SK-N-SH (cell line): ENCODE measurements around the gene C21orf91.

Experiments used
- EP300 ChIP-seq, 2 experiments: IDR thresholded peaks; 2 replicates each; pipeline versions ENCODE4 v1.4.0 to v1.6.1; 2012; ENCODE audit warnings: borderline replicate concordance in 1 of 2, low read depth in 1 of 2, low read length in 1 of 2
- FOXM1 ChIP-seq: IDR thresholded peaks from 2 replicates; pipeline ENCODE4 v1.4.0; 2012; ENCODE audit warnings: low read depth, mild to moderate bottlenecking
- GATA2 ChIP-seq: sonication (generic); formaldehyde crosslinking; IDR thresholded peaks from 2 replicates; pipeline ENCODE4 v1.5.0; 2020; ENCODE audit warnings: mild to moderate bottlenecking, missing genetic modification reagents
- NFIC ChIP-seq: IDR thresholded peaks from 2 replicates; pipeline ENCODE4 v1.4.0; 2012; ENCODE audit warnings: borderline replicate concordance
- POLR2AphosphoS5 ChIP-seq: IDR thresholded peaks from 2 replicates; pipeline ENCODE4 v1.6.1; 2012; ENCODE audit warnings: low read depth, low read length
- RFX5 ChIP-seq: IDR thresholded peaks from 2 replicates; pipeline ENCODE4 v1.6.1; 2012; ENCODE audit warnings: mild to moderate bottlenecking, improper control_type of control experiment, low read length
- SIN3A ChIP-seq: IDR thresholded peaks from 2 replicates; pipeline ENCODE4 v1.6.1; 2012; ENCODE audit warnings: low read depth, mild to moderate bottlenecking, low read length, moderate library complexity, borderline replicate concordance
- SMC3 ChIP-seq: IDR thresholded peaks from 2 replicates; pipeline ENCODE4 v1.6.1; 2012; ENCODE audit warnings: low read depth, low read length, improper control_type of control experiment
- TF ChIP-seq, protein P1 (sequence below): IDR thresholded peaks from 2 replicates; pipeline ENCODE4 v1.6.1; 2012; ENCODE audit warnings: mild to moderate bottlenecking, low read depth, low read length, moderate library complexity
- TF ChIP-seq, protein P2 (sequence below): fragments of 200-600 bp; sonication (generic); IDR thresholded peaks from 2 replicates; pipeline ENCODE4 v1.6.1; 2017; ENCODE audit warnings: antibody characterized with exemption, mild to moderate bottlenecking, moderate library complexity
- TF ChIP-seq, protein P3 (sequence below): IDR thresholded peaks from 2 replicates; pipeline ENCODE4; 2012

DNA sequence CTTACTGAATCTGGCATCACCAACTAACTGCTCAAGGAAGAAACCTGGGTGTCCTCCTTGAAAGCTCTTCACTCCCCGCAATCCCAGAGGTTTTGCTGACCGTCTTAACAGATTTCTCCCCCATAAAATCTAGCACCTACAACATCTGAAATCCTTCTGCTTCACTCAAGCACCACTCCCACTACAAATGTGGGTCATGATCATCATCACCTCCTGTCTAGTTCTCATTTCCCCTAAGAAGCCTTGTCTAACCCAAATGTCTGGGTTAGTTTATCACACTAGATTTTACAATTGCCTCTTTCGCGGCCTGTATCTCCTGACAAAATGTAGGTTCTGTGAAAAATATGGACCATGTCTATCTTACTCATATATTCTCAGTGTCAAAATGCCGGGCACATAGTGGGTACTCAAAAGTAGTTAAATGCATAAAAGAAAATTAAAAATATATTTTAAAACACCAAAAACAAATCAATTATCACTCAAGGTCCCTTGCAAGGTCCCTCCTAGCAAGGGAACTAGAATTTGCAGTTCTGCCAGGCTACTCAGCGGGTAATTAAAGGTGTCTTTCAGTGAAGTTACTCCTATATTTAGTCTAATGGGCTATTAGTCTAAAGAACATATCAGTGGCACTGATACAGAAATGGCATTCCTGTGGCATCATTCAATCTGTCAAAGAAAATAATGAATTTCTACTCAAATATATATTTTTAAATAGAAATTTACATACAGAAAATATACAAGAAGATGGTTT lies 19.6 kb downstream of the C21orf91 start:
- no peak for TF ChIP-seq FOXM1
- TF ChIP-seq SMC3: no peak
- TF ChIP-seq RFX5: no peak
- TF ChIP-seq POLR2AphosphoS5: no peak
- TF ChIP-seq, protein P1, sequence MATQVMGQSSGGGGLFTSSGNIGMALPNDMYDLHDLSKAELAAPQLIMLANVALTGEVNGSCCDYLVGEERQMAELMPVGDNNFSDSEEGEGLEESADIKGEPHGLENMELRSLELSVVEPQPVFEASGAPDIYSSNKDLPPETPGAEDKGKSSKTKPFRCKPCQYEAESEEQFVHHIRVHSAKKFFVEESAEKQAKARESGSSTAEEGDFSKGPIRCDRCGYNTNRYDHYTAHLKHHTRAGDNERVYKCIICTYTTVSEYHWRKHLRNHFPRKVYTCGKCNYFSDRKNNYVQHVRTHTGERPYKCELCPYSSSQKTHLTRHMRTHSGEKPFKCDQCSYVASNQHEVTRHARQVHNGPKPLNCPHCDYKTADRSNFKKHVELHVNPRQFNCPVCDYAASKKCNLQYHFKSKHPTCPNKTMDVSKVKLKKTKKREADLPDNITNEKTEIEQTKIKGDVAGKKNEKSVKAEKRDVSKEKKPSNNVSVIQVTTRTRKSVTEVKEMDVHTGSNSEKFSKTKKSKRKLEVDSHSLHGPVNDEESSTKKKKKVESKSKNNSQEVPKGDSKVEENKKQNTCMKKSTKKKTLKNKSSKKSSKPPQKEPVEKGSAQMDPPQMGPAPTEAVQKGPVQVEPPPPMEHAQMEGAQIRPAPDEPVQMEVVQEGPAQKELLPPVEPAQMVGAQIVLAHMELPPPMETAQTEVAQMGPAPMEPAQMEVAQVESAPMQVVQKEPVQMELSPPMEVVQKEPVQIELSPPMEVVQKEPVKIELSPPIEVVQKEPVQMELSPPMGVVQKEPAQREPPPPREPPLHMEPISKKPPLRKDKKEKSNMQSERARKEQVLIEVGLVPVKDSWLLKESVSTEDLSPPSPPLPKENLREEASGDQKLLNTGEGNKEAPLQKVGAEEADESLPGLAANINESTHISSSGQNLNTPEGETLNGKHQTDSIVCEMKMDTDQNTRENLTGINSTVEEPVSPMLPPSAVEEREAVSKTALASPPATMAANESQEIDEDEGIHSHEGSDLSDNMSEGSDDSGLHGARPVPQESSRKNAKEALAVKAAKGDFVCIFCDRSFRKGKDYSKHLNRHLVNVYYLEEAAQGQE: no peak
- TF ChIP-seq, protein P2, sequence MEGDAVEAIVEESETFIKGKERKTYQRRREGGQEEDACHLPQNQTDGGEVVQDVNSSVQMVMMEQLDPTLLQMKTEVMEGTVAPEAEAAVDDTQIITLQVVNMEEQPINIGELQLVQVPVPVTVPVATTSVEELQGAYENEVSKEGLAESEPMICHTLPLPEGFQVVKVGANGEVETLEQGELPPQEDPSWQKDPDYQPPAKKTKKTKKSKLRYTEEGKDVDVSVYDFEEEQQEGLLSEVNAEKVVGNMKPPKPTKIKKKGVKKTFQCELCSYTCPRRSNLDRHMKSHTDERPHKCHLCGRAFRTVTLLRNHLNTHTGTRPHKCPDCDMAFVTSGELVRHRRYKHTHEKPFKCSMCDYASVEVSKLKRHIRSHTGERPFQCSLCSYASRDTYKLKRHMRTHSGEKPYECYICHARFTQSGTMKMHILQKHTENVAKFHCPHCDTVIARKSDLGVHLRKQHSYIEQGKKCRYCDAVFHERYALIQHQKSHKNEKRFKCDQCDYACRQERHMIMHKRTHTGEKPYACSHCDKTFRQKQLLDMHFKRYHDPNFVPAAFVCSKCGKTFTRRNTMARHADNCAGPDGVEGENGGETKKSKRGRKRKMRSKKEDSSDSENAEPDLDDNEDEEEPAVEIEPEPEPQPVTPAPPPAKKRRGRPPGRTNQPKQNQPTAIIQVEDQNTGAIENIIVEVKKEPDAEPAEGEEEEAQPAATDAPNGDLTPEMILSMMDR: no peak
- no peak for TF ChIP-seq SIN3A
- no peak for TF ChIP-seq NFIC
- no peak for TF ChIP-seq GATA2
- TF ChIP-seq EP300 (IDR thresholded peaks at IDR 0.05; ENCODE audit: borderline replicate concordance in 1 of 2, low read depth in 1 of 2, low read length in 1 of 2): no peak
- TF ChIP-seq, protein P3, sequence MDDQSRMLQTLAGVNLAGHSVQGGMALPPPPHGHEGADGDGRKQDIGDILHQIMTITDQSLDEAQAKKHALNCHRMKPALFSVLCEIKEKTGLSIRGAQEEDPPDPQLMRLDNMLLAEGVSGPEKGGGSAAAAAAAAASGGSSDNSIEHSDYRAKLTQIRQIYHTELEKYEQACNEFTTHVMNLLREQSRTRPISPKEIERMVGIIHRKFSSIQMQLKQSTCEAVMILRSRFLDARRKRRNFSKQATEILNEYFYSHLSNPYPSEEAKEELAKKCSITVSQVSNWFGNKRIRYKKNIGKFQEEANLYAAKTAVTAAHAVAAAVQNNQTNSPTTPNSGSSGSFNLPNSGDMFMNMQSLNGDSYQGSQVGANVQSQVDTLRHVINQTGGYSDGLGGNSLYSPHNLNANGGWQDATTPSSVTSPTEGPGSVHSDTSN: no peak
